Measurements from ENCODE around the gene TRIM62.
"Not testable (repeated sequence)": the region's sequence is repeated elsewhere in the genome, so short reads cannot be mapped to it uniquely, and the experiment has no call there.

Gene TRIM62

DNA sequence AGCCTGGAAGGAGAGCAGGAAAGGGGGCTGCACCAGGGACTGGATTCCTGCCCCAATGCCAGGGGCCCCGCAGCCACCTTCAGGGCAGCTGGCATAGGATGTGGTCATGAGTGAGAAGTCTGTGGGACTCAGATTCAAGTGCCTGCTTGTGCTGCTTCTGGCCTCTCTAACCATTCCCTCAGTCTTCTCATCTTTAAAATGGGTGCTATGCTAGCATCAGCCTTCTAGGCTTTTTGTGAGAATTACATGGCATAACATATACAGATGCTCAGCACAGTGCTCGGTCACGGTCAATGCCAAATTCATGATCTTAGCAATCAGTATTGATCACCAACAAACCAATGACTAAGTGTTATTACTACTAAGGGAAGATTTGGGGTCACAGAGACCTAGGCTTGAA is 23.5 kb downstream of the TRIM62 start:
- DNase-seq (ENCODE audit: low spot score), result no peak

DNA sequence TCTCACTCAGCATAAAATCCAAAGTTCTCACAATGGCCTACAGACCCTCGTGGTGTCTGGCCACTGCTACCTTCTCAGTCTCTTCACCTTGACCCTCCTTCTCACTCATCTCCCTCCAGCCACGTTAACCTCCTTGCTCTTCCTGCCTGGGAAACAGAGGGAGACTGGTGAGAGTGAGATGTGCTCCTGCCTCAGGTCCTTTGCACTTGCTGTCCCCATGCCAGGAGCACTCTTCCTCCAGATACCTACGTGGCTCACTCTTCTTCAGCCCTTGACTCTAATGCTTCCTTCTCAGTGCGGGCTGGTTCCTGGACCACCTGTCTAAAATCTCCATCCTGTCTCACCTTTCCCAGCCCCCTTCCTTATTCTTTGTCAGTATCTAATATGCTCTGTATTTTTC is 24.7 kb downstream of the TRIM62 start:
- DNase-seq (ENCODE audit: low spot score), result no peak

- DNase-seq (ENCODE audit: low spot score), result no peak
Measured at GRCh38 chr1:33155877-33156538, 25.8 kb downstream of the TRIM62 start.

- no peak for DNase-seq (ENCODE audit: low spot score)
Measured at GRCh38 chr1:33153650-33154049, 28.2 kb downstream of the TRIM62 start.

GRCh38 chr1:33152685-33153432 is 29.0 kb downstream of the TRIM62 start:
- no peak for DNase-seq (ENCODE audit: low spot score)

DNA sequence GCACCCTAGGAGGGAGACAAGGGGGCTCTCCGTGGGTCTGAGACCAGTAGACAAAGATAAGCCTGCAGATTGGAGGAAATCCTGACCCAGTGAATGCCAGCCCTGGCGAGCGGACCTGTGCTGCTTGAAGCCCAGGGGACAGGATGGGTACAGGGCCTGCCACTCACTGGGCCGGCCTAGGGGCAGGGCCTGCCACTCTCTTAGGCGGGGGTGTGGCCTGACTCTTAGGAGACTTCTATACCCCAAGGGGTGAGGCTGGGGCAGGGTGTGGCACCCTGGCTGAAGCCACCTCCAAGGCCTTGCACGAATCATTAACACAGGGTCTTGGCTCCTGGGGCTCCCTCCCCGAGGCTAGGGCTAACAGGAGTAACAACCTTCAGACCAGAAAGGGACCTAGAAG is 30.7 kb downstream of the TRIM62 start:
- no peak for DNase-seq (ENCODE audit: low spot score)

DNA sequence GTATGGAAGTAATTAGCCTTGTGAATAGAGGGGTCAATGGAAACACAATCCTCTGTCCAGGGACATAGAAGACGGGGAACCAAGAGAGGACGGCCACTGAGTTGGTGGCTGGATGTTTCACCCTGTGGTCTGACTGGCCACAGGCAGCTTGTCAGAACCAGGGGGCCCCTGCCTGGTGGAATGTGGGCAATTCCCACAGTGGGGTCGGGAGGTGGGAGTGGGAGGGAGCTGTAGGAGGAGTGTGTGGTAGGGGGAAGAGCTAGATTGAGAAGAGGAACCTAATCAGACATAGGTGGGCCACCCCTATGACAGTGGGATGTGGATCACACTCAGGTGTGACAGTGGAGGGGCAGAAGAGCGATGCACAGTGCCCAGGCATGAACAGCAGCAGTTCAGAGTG is 31.3 kb downstream of the TRIM62 start:
- DNase-seq (ENCODE audit: low spot score), result no peak

- DNase-seq (ENCODE audit: low spot score), result no peak
Measured at GRCh38 chr1:33149453-33150190, 32.2 kb downstream of the TRIM62 start.

DNA sequence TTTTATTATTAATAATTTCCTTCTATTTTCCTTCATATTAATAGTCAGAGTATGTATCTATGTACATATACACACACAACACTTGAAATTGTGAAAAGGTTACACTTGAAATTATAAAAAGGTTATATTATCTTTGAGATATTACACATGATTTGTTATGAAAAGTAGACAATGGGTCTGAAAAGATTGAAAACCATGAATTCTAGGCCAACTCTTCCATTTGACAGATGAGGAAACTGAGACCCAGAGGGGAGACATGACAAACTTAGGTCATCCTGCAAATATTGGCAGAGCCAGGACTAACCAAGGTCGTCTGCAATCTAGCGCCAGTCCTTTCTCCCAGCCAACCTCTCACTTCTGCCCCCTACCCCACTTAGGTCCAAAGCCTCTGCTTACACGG is 33.2 kb downstream of the TRIM62 start:
- DNase-seq (ENCODE audit: low spot score), result no peak

DNA sequence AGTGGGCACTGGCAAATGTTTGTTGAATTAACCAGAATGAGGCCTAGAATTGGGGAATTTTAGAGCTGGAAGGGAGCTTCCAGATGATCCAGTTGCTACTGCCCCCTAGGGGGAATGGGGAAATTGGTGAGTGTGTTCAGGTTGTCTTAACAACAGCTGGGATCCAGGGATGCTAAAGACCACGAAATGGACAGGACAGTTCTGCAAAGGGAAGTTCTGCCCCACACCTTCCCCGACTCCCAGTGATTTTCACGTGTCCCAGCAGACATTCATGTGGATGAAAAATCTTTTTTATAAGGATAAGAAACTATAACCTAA is 33.9 kb downstream of the TRIM62 start:
- no peak for DNase-seq (ENCODE audit: low spot score)

DNA sequence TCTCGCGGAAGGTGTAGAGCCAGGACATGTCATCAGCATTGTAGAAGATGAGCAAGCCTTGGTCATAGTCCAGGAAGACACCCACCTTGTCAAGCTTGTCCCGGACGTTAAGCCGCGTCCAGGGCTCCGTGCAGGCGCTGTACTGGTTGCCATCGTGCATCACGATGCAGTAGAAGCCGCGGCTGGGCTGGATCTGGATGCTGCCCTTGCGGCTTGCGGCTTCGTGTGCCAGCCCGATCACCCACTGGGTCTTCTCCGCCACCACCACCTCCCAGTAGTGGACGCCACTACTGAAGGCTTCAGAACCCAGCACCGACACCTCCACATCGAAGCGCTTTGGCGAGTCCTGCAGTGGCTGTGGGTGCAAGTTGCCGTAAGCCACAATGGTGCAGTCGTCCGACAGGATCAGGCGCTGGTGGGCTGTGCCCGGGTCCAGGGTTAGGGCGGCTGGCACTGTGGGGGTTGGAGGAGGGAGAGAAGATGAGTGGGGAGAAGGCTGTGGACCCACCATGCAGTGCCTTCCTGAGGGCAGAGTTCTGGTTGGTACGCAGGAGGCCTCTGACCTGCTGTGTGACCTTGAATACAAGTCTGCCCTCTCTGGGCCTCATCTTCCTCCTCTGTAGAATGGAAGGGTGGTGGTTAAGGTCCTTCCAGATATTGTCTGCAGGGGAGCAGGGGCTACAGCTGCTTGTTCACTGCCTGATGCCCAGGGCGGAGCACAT is 34.4 kb downstream of the TRIM62 start:
- DNase-seq (ENCODE audit: low spot score), result no peak

DNA sequence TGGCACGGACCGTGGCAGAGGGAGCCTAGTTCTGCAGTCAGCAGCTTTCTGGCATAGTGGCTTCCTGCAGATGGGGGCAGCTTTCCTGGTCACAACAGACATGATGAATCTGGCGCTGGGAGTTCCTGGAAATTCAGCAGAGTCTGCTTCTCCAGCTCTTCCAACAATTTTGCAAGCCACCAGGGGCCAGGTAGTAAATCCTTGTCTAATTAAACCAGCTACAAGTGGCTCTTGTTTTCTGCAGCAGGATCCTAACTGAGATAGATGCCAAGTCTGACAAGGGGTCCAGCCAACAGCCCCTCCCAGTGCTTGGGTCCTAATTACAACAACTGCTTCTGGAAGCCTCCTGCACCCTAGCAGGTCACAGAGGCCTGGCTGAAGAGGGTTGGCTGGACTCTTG is 35.8 kb downstream of the TRIM62 start:
- no peak for DNase-seq (ENCODE audit: low spot score)

- no peak for DNase-seq (ENCODE audit: low spot score)
Measured at GRCh38 chr1:33143698-33144097, 38.1 kb downstream of the TRIM62 start.

DNA sequence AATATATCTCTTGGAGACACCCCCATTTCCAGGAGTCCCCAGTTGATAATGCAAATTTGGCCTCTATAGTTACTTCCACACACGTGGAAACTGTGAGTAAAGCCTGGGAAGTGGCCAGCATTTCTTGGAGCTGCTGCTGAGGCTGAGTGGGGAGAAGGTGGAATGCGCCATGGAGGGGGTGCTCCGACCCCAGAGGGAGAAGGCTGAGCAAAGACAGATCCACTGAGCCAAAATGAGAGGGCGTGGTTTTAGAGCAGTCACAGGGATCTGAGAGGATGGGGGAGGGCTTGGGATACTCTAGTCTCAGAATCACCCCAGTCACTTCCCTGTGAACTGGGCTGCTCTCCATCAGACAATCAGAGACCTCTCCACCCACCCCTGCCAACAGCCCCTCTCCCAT is 38.7 kb downstream of the TRIM62 start:
- DNase-seq (ENCODE audit: low spot score), result no peak

DNA sequence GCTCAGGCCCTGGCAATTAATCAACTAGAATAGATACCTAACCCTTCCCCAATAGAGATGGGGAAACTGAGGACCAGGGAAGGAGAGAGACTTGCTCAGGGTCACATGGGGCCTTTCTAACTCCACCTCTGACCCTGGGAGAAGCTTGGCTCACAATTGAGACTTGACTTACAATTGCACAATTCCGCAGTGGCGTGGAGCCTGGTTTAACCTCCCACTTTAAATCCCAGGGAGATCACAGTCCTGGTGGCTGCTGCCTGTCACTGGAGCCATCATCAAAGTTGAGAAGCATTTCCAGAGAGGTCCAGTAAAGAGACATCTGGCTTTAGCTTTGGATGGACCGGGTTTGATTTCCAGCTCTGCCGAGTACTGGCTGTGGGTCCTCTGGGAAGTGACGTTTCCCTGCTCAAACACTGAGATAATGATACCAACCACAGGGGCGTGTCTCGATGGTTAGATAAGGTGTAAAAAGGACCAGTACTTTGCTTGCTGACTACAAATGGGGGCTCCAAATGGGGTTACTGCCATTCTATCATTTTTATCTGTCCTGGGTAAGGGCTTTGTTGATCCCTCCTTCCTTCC is 39.3 kb downstream of the TRIM62 start:
- no peak for DNase-seq (ENCODE audit: low spot score)

DNA sequence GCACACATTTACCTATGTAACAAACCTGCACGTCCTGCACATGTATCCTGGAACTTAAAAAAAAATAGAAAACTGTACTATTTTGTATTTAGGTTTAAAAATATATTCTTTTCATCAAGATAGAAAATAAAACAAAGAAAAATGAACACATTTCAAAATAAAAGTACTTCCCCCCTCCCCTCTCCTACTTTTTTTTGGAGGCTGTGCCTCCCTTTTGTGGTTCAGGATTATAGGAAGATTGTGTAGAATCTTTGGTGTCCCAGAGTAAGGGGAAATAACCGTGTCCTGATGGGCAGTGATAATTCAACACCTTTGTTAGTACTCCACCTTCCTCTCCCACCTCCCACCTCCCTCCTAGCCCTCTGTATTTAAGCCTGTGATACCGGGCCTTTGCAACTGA is 40.1 kb downstream of the TRIM62 start:
- no peak for DNase-seq (ENCODE audit: low spot score)

DNA sequence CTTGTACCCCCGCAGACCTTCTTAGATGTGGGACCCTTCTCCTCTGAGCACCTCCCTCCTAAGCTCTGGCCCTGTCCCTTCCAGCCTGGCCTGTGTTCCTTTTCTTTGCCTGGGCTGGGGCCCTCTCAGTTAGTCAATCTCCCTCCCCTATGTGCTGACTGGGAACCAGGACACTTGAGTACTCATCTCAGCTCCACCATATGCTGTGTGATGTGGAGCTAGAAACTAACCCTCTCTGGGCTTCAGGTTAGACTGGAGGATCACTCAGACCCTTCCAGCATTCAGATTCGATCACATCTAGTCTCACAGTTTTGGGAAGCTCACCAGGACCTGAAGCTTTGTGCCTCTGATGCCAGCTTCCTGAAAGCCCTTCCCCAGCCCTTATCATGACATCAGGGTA is 40.6 kb downstream of the TRIM62 start:
- DNase-seq (ENCODE audit: low spot score), result no peak

- no peak for DNase-seq (ENCODE audit: low spot score)
Measured at GRCh38 chr1:33140153-33141149, 41.4 kb downstream of the TRIM62 start.

- no peak for DNase-seq (ENCODE audit: low spot score)
Measured at GRCh38 chr1:33137800-33138199, 44.0 kb downstream of the TRIM62 start.

DNA sequence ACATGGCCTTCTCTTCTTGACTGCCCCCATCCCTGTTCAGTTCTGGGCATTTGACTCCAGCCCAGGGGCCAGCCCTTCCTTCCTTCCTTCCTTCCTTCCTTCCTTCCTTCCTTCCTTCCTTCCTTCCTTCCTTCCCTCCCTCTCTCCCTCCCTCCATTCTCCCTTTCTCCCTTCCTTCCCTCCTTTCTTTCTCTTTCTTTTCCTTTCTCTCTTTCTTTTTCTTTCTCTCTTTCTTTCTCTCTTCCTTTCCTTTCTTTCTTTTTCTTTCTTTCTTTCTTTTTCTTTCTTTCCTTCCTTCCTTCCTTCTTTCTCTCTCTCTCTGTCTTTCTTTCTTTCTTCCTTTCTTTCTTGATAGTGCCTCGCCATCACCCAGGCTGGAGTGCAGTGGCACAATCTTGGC is 45.8 kb downstream of the TRIM62 start:
- not testable (repeated sequence) for DNase-seq (ENCODE audit: low spot score)

- DNase-seq (ENCODE audit: low spot score), result no peak
Measured at GRCh38 chr1:33133478-33134105, 48.3 kb downstream of the TRIM62 start.
